ENCODE results near the gene APBB2. TPM values are rescaled to one million over a fixed set of nuclear protein-coding genes. Genes with fewer than 3 reads are reported as not detected.

Gene APBB2
- total and polyA plus RNA-seq, 3 donors from 2014 or later = 19.7 to 77.9 (median 59.8) TPM

DNA sequence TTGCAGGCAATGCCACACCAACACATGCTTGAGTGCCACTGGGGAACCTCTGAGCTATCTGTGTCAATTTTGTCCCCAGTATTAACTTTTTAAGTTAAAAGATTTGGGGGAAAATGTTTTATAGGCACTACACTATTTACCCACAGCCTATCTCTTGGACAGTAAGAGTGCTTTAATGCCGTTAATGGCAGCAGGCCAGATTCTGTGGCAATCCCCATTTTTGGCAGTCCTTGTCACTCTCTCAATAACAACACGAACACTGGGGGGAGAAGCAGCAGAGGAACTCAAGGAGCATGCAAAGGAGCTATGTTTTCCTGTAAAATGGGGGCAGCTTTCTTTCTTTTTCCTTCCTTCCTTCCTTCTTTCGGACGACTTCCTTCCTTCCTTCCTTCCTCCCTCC is 296.0 kb downstream of the APBB2 start:
- intact Hi-C loops (cut with DNase I; ENCODE audit: low total_unique reads) = no loop called here
- DNase-seq = peak; percentile 55
- TF ChIP-seq, protein P1, sequence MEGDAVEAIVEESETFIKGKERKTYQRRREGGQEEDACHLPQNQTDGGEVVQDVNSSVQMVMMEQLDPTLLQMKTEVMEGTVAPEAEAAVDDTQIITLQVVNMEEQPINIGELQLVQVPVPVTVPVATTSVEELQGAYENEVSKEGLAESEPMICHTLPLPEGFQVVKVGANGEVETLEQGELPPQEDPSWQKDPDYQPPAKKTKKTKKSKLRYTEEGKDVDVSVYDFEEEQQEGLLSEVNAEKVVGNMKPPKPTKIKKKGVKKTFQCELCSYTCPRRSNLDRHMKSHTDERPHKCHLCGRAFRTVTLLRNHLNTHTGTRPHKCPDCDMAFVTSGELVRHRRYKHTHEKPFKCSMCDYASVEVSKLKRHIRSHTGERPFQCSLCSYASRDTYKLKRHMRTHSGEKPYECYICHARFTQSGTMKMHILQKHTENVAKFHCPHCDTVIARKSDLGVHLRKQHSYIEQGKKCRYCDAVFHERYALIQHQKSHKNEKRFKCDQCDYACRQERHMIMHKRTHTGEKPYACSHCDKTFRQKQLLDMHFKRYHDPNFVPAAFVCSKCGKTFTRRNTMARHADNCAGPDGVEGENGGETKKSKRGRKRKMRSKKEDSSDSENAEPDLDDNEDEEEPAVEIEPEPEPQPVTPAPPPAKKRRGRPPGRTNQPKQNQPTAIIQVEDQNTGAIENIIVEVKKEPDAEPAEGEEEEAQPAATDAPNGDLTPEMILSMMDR (IDR thresholded peaks at IDR 0.05) = no peak
- TF ChIP-seq POLR2A (IDR thresholded peaks at IDR 0.05) = no peak
- no peaks in the 10 kb centered on the region for H3K4me1 ChIP-seq
- H3K27ac ChIP-seq = no peak overlapping the region
- H3K9me3 ChIP-seq = no peaks in the 10 kb centered on the region
- no peaks in the 10 kb centered on the region for H3K36me3 ChIP-seq (ENCODE audit: low read depth, missing control alignments)
- H3K27me3 ChIP-seq = no peaks in the 10 kb centered on the region
- 45 to 47% methylated on average over 4 of the region's 4 CpGs for WGBS, 2 donors
- H3K4me3 ChIP-seq = no peak overlapping the region

DNA sequence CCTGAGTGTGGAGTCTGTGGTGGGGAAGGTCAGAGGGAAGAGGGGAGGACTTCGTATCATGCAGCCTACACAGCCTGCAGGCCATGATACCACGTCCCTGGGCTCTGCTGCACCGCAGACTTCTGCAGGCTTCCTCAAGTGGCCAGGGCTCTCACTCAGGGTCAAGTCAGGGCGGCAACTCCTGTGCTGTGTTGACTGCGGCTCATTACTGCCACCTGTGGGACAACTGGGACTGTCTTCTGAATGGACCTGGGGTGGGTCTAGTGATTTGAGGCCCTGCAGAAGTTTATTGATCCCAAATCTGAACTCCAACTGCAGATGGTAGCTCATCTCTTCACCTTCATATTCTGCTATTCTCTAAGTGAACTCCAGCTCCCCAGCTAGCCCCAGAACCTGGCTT is 297.5 kb downstream of the APBB2 start:
- Histone ChIP-seq H3K9me3 (no peaks in the 10 kb centered on the region), H3K36me3 (ENCODE audit: low read depth, missing control alignments) (no peaks in the 10 kb centered on the region), H3K4me3 (no peak overlapping the region), H3K27me3 (no peaks in the 10 kb centered on the region), H3K27ac (no peak overlapping the region), H3K4me1 (no peaks in the 10 kb centered on the region)
- WGBS, 2 donors = 61 to 81% methylated on average over 5 of the region's 5 CpGs
- peak; percentile 83 for DNase-seq
- intact Hi-C loops (cut with DNase I; ENCODE audit: low total_unique reads) = no loop called here
- TF ChIP-seq, protein P1 (IDR thresholded peaks at IDR 0.05) = peak; percentile 22 to 39 (median 33)
- no peak for TF ChIP-seq POLR2A (IDR thresholded peaks at IDR 0.05)

DNA sequence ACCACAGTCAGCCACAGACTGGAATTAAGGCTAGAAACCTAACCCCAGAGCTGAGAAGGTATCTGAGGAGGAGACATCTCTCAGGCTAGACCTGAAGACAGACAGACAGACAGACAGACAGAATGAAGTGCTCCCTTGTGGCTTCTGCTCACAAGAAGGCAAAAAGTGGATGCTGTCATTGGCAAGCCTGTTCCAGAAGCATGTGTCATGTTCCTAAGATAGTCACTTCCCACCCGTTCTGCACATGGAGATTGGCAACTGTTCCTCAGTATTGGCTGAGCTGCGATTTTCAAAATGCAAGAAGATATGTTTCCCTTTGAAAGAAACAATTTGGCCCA is 298.2 kb downstream of the APBB2 start:
- WGBS, 2 donors = 54 to 56% methylated on average over 2 of the region's 2 CpGs
- Histone ChIP-seq H3K4me1 (no peaks in the 10 kb centered on the region), H3K4me3 (no peak overlapping the region), H3K27me3 (no peaks in the 10 kb centered on the region), H3K27ac (no peak overlapping the region), H3K36me3 (ENCODE audit: low read depth, missing control alignments) (no peaks in the 10 kb centered on the region), H3K9me3 (no peaks in the 10 kb centered on the region)
- DNase-seq = no peak
- intact Hi-C loops (cut with DNase I; ENCODE audit: low total_unique reads) = no loop called here
- no peak for TF ChIP-seq POLR2A (IDR thresholded peaks at IDR 0.05)
- TF ChIP-seq, protein P1 (IDR thresholded peaks at IDR 0.05) = no peak

DNA sequence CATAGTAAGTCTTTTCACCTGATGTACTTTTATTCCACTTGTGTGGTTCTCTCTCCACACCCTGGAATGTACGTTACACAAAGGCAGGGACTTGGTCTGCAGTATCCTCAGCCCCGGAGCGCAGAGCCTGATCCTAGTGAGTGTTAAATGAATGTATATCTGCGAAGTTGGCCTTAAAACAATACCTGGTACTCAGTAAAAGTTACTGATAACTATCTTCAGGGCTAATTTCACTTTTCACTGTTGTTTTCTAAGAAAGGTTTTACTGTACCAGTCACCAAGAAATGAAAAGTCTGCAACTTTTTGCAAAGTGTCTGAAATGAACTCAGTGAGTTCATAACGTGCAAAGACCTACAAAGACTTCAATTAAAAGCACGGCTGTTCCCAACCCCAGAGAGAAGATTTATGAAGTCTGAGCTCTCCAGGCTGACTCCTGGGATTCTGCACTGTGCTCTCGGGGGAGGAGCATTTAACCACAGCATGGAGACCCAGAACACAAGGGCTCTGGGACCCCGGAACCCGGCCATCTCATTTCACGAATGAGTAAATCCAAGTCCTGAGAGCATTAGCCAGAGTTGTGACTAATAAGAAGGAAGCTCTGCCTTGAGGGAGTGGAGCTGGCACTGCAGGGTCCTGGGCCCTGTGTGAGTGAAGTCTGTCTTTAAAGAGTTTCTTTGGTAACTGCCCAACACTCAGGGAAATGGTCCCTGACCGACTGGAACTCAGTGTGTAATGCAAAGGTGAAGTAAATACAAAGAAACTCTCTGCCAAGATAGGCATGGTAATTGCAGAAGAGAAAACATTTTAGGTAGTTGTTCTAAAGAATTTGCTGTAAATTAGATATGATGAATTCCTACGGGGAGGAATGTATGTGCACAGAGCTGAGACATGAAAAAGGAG is 298.8 kb downstream of the APBB2 start:
- WGBS, 2 donors = 80 to 81% methylated on average over 12 of the region's 12 CpGs

More for the DNA sequence above, 298.8 kb downstream of the APBB2 start:
- no peaks in the 10 kb centered on the region for H3K9me3 ChIP-seq
- no peak overlapping the region for H3K4me3 ChIP-seq
- intact Hi-C loops (cut with DNase I; ENCODE audit: low total_unique reads) = no loop called here
- H3K27ac ChIP-seq = no peak overlapping the region
- no peaks in the 10 kb centered on the region for H3K27me3 ChIP-seq
- no peaks in the 10 kb centered on the region for H3K36me3 ChIP-seq (ENCODE audit: low read depth, missing control alignments)
- no peak for DNase-seq
- H3K4me1 ChIP-seq = no peaks in the 10 kb centered on the region
- no peak for TF ChIP-seq POLR2A (IDR thresholded peaks at IDR 0.05)
- TF ChIP-seq, protein P1 (IDR thresholded peaks at IDR 0.05) = no peak
